ENCODE results near the gene GJA4. TPM values are rescaled to one million over a fixed set of nuclear protein-coding genes. Genes with fewer than 3 reads are reported as not detected.

Gene GJA4
- total and polyA plus RNA-seq, 2 of the 13 experiments (the other 11 are each of a cell fraction or from before 2014, with no cell fraction given) = not detected

- ChIA-PET POLR2A (no interaction called here), CTCF (ENCODE audit: low intra/inter-chr PET ratio, low total read pairs) (no interaction called here)
- no peak for TF ChIP-seq ZNF510 (CRISPR knock-in tag; IDR thresholded peaks at IDR 0.05; ENCODE audit: low read depth)
- TF ChIP-seq ZNF576 (CRISPR knock-in tag; IDR thresholded peaks at IDR 0.05) = no peak
- TF ChIP-seq ZBTB7B (CRISPR knock-in tag; IDR thresholded peaks at IDR 0.05) = no peak
- no peak for TF ChIP-seq FOXJ3 (CRISPR knock-in tag; IDR thresholded peaks at IDR 0.05; ENCODE audit: borderline replicate concordance)
- TF ChIP-seq RCOR2 (CRISPR knock-in tag; IDR thresholded peaks at IDR 0.05) = no peak
- no peak for TF ChIP-seq ZFP1 (CRISPR knock-in tag; IDR thresholded peaks at IDR 0.05)
- no peak for TF ChIP-seq NFIC (IDR thresholded peaks at IDR 0.05; ENCODE audit: low read length)
- no peak for TF ChIP-seq ZBTB39 (CRISPR knock-in tag; IDR thresholded peaks at IDR 0.05)
- no peak for TF ChIP-seq MIER3 (CRISPR knock-in tag; IDR thresholded peaks at IDR 0.05; ENCODE audit: borderline replicate concordance)
- no peak for TF ChIP-seq GATAD2A (CRISPR knock-in tag; IDR thresholded peaks at IDR 0.05)
- no peak for TF ChIP-seq TMF1 (CRISPR knock-in tag; IDR thresholded peaks at IDR 0.05; ENCODE audit: low read depth)
- TF ChIP-seq ZNF577 (CRISPR knock-in tag; IDR thresholded peaks at IDR 0.05; ENCODE audit: borderline replicate concordance, low read depth) = no peak
- no peak for TF ChIP-seq PLRG1 (conservative IDR thresholded peaks at IDR 0.05)
- TF ChIP-seq ARNTL (CRISPR knock-in tag; IDR thresholded peaks at IDR 0.05) = no peak
- no peak for TF ChIP-seq ZNF550 (CRISPR knock-in tag; IDR thresholded peaks at IDR 0.05; ENCODE audit: borderline replicate concordance)
- no peak for TF ChIP-seq THYN1 (CRISPR knock-in tag; IDR thresholded peaks at IDR 0.05; ENCODE audit: borderline replicate concordance, low read depth)
- TF ChIP-seq GPBP1L1 (CRISPR knock-in tag; IDR thresholded peaks at IDR 0.05) = no peak
These were observed 35.8 kb downstream of the GJA4 start for GRCh38 chr1:34828611-34829010.

More at GRCh38 chr1:34828611-34829010, 35.8 kb downstream of the GJA4 start:
- H3K9me3 ChIP-seq (ENCODE audit: low read length) = no peaks in the 10 kb centered on the region
- no peak overlapping the region for H3K9ac ChIP-seq (ENCODE audit: insufficient read depth, low read depth, low read length)
- ATAC-seq (no peak), DNase-seq (ENCODE audit: low spot score) (no peak), FAIRE-seq (no peak)
- H3K36me3 ChIP-seq (replicated peaks in 1 of 2; ENCODE audit: control insufficient read depth in 1 of 2, insufficient read depth in 2 of 2, low read length in 2 of 2) = no peaks in the 10 kb centered on the region
- BruUV-seq (replicated peaks) = no TSS peak
- H3K4me2 ChIP-seq (ENCODE audit: low read depth, low read length) = no peak overlapping the region
- no peak overlapping the region for H3K27ac ChIP-seq (ENCODE audit: extremely low read length, insufficient read depth, low read length)
- no peaks in the 10 kb centered on the region for H4K20me1 ChIP-seq (ENCODE audit: insufficient read depth, low read length)
- H3K4me3 ChIP-seq (replicated peaks in 1 of 3; ENCODE audit: insufficient read depth in 1 of 3, low read depth in 2 of 3, low read length in 3 of 3) = no peak overlapping the region
- intact Hi-C loops (cut with micrococcal nuclease; ENCODE audit: unreplicated experiment) = no loop called here
- peaks cover 31% of the 10 kb centered on the region for H3K4me1 ChIP-seq (ENCODE audit: insufficient read depth, low read length)
- in situ Hi-C loops (cut with HindIII; ENCODE audit: extremely low pct_ligation_motif_present, low pct_unique_long_range_greater_than_20kb) = no loop called here
- no peak overlapping the region for H2AFZ ChIP-seq (ENCODE audit: low read length)
- WGBS (ENCODE audit: low lambda C conversion rate) = 6% methylated on average over 2 of the region's 2 CpGs
- no peaks in the 10 kb centered on the region; a peak in 2 of 5 replicates for H3K27me3 ChIP-seq (ENCODE audit: control insufficient read depth in 1 of 2, insufficient read depth in 2 of 2, low read length in 2 of 2)
- no peaks in the 10 kb centered on the region for H3K79me2 ChIP-seq (ENCODE audit: insufficient read depth, low read length)

All from HepG2 (cell line).